ENCODE measurements around the gene IDH2.
A peak's percentile ranks its signal among the peaks of the same experiment; 100 is the strongest.
"Not testable (repeated sequence)": the region's sequence is repeated elsewhere in the genome, so short reads cannot be mapped to it uniquely, and the experiment has no call there.

IDH2 gene

DNA sequence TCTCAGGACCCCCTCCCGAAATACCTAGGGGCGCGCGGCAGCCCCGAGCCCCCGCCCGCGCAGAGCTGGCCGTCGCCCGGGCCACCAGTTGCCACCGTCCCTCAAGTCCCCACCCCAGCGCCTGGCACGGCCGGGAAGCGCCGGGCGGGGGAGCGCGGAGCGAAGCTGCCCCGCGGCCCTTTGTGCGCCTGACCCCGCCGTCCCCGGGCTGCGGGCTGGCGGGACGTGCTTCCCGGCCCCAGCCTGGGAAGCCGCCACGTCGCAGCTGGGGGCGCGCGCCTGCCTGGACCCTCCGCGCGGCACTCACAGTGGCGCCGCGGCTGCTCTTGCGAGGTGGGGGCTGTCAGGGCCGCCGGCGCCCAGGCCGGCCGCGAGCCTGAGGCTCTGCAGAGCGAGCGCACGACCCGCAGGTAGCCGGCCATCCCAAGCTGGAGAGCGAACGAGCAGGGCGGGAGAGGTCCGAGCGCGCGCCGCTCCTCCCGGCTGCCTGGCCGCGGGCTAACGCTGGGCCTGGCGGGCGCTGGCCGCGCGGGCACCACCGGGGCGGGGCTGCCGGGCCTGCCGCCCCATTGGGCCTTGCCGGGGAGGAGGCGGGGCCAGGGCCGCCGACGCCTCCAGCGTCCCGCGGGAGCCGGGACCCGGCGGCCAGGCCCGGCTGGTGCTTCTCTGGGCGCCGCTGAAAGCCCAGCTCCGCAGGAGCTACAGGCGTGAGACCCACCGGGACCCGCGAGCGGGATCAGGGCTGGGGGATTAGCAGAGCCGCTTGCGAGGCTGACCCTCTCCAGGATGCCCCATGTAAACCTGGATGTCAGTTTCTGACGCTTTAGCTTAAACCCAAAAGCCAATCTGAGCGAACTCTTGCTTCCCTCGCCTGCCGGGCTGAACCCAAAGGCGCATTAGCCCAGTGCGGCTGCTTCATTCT lies at the start of gene IDH2:
IDH2 (minus strand) TSS at position 500 of the 922 bp plus-strand sequence; CDS start at position 422, 78 bp downstream.
- DNase-seq, result peak; percentile 70

DNA sequence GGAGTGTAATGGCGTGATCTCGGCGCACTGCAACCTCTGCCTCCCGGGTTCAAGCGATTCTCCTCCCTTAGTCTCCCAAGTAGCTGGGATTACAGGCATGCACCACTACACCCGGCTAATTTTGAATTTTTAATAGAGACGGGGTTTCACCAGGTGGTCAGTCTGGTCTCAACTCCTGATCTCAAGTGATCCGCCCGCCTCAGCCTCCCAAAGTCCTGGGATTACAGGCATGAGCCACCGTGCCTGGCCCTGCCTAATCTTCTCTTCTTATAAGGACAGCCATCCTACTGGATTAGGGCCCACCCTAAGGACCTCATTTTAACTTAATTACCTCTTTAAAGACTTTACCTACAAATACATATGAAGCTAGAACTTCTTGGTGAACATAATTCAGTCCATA lies 48.3 kb upstream of the IDH2 start:
- DNase-seq, result not testable (repeated sequence)

DNA sequence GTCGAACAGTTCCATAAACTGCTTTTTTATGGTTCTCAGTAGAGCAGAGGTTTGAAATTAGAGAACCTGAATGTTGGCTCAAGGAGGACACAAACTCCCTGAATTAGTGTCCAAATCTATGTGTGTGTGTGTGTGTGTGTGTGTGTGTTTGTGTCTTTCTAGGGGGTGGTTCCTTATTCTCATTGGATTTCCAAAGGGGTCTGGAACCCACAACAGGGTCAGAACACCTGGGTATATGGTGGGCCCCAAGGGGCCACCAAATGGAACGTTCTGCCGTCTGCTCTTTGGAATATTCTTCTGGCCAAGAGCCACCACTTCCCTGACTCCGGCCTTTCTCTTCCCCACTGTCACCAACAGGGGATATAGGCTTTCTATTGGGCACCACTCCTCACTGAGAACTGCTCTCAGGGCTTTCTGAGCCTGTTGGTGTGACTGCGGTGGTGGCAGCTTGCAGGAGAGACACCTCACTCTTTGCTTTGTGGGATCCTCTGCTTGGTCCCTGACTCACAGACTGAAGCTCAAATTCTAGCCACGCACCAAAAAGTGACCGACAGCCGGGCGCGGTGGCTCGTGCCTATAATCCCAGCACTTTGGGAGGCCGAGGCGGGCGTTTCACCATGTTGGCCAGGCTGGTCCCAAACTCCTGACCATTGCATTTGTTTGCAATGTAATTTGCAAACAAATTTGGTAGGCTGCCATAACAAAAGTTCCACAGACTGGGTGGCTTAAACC lies 47.5 kb upstream of the IDH2 start:
- no peak for DNase-seq

DNA sequence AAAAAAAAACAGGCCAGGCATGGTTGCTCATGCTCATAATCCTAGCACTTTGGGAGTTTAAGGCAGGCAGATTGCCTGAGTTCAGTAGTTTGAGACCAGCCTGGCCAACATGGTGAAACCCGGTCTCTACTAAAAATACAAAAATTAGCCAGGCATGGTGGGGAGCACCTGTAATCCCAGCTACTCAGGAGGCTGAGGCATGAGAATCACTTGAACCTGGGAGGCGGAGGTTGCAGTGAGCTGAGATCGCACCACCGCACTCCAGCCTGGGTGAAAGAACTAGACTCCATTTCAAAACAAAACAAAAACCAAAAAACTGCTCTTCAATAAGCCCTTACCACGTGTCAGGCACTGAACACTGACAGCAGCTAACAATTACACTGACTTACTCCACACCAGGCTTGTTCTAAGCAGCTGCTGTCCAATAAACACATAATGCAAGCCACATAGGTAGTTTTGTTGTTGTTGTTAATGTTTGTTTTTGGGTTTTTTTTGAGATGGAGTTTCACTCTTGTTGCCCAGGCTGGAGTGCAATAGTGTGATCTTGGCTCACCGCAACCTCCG lies 44.0 kb upstream of the IDH2 start:
- not testable (repeated sequence) for DNase-seq

DNA sequence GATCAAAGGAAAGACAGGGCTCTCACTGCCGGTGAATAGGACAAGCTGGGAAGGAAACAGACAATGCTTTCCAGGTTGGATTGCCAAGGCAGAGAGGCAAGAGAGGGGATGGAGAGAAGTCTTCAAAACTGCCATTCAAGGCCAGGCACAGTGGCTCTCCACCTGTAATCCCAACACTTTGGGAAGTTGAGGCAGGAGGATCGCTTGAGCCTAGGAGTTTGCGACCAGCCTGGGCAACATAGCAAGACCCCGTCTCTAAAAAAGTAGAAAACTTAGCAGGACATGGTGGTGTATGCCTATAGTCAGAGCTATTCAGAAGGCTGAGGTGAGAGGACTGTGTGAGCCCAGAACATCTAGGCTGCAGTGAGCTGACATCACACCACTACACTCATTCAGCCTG lies 43.5 kb upstream of the IDH2 start:
- no peak for DNase-seq

DNA sequence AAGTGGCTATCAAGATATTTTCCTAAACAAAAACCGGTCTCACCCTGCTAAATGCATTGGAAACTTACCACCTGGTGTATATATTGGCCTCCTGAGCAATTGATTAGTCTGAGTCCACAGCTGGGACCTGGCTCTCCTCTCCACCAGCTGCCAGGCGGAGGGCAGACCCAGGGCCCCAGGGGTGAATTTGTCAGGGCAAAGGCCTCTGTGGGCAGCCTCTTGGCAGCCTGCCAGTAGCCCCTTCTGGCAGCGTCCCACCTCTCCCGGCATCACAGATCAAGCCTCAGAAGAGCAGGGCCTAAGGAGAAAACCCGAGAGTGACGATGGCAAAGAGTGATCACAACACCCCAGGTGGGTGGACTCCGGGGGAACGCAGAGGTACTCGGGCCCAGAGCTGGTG lies 43.0 kb upstream of the IDH2 start:
- no peak for DNase-seq

DNA sequence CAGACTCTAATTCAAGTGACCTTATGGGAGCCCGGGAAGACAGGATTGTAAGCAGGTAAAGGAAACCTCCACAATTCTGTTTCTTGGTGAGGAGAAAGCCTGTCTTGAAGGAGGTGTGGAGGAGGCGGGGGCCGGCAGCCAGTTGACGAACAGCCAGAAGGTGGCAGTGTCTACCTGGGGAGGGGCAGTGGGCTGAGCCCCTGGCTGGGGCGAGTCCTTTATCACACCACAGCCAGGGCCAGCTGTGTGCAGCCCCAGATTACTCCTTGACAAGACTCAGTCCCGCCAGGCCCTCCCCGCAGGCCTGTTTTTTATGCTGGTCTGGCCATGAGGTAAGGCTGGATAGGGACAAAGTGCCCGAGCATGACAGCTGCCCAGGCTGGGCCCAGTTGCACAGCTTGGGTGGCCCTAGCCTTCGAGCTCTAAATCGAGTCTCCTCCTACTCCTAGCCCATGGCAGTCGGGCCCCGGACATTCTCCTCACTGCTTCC lies 40.9 kb upstream of the IDH2 start:
- DNase-seq, result peak; percentile 61

DNA sequence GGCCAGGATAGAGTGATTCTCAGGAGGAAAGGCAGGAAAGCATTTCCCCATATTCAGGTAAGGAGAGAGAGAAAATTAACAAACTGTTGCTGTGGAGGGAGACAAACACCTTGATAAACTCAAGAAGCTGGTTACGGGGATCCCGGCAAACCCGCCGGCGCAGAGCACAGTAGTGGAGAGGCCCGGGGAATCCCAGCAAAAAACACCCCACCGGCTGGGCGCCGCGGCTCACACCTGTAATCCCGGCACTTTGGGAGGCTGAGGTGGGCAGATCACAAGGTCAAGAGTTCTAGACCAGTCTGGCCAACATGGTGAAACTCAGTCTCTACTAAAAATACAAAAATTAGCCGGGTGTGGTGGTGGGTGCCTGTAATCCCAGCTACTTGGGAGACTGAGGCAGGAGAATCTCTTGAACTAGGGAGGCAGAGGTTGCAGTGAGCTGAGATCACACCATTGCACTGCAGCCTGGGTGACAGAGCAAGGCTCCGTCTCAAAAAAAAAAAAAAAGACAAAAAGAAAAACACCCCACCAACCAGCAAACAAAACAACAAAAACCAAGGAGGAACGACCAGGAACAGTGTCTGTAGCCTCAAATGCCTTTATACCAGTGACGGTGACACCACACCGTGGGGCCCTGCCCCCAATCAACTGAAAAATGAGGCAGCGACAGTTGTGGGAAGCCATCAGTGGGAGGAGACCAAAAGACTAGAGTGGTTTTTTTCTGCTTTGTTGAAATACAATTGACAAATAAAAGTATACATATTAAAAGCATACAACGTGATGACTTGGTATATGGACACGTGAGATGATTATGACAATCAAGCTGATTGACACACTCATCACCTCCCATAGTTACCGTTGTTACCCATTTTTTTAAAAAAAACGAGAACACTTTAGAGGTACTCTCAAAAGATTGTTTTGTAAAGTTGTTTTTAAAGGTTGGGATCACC lies 40.2 kb upstream of the IDH2 start:
- DNase-seq, result no peak

DNA sequence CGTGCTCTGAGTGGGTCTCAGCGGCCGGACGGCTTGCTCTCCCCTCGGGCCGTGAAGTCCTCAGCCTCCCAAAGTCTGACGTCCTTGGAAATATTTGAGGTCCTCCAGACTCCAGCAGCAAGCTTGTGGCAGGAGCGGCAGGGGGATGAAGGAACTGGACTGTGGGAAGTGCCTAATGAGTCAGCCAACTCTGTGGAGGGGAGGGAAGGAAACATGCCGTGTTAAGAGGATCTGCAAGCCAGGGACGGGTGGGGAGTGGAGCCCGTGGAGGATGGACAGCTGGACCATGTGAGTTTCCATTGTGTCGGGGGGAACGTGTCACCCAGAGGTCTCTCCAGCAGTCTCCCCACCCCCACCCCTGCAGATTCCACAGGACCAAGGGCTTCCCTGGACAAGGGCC lies 39.4 kb upstream of the IDH2 start:
- no peak for DNase-seq

DNA sequence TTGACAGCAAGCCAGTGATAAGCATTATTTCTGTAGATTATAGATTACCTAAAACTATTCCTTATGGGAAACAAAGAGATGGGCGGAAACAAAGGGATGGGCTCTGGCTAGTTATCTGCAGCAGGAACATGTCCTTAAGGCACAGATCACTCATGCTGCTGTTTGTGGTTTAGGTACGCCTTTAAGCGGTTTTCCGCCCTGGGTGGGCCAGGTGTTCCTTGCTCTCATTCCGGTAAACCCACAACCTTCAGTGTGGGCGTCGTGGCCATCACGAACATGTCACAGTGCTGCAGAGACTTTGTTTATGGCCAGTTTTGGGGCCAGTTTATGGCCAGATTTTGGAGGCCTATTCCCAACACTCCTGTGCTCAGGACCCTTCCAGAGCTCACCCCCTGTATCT lies 37.3 kb upstream of the IDH2 start:
- DNase-seq, result not testable (repeated sequence)

DNA sequence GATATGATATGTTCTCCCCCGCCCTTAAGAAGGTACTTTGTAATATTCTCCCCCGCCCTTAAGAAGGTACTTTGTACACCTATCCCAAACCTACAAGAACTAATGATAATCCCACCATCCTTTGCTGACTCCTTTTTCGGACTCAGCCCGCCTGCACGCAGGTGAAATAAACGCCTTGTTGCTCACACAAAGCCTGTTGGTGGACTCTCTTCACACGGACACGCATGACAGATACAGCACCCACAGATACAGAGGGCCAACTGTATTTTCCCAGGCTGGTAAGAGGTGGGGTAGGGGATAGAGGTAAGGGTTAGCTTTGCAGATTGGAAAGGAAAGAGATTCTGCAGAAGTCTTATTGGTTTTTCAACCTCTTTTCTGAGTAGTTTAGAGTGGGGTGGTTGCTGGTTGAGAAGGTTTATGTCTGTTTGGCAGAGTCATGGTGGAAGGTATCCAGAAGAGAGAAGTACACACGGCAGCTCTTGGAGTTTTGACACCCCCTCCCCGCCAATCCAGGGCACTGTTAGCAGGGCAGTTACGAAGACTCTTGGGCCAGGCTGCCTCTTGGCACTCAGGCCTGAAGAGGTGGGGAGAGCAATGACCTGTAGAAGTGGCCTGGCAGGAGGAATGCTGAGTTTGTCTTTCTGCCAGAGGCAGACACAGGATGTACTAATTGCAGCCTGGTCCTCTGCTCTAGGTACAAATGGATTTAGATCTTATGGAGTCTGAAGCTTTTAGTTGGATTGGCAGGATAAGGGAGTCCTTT lies 36.0 kb upstream of the IDH2 start:
- no peak for DNase-seq

DNA sequence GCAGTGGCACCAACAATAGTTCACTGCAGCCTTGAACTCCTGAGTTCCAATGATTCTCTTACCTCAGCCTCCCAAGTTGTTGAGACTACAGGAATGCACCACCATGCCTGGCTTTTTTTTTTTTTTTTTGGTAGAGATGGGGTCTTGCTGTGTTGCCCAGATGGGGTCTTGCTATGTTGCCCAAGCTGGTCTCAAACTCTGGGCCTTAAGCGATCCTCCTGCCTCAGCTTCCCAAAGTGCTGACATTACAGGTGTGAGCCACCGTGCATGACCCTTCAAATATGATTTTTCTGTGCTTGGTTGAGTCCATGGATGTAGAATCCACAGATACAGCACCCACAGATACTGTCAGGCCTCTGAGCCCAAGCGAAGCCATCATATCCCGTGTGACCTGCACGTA lies 30.2 kb upstream of the IDH2 start:
- DNase-seq, result no peak

DNA sequence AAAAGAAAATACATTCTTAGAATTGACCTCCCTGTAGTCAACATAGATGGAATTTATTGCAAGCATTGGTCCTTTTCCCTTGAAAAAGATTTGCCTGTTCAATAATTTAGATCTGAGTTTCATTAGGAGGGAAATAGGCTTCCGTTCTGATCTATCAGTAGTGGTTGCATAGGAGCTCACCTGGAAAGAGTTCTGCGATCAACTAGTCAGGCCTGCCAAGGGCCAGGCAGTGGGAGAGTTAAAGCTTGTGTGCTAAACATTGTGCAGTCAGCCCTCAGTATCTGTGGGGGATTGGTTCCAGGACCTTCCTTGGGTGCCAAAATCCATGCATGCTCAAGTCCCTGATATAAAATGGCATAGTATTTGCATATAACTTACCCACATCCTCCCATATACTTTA lies 29.6 kb upstream of the IDH2 start:
- DNase-seq, result no peak

DNA sequence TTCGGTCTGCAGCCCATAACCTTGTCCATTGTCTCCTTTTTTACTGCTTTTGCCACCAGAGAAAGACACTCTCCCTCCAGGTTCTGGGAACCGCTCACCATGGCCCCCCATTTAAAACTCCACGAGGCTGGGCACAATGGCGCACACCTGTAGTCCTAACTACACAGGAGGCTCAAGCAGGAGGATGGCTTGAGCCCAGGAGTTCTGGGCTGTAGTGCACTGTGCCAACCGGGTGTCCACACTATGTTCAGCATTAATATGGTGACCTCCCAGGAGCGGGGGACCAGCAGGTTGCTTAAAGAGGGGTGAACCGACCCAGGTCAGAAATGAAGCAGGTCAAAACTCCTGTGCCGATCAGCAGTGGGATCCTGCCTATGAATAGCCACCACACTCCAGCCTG lies 28.0 kb upstream of the IDH2 start:
- DNase-seq, result no peak

DNA sequence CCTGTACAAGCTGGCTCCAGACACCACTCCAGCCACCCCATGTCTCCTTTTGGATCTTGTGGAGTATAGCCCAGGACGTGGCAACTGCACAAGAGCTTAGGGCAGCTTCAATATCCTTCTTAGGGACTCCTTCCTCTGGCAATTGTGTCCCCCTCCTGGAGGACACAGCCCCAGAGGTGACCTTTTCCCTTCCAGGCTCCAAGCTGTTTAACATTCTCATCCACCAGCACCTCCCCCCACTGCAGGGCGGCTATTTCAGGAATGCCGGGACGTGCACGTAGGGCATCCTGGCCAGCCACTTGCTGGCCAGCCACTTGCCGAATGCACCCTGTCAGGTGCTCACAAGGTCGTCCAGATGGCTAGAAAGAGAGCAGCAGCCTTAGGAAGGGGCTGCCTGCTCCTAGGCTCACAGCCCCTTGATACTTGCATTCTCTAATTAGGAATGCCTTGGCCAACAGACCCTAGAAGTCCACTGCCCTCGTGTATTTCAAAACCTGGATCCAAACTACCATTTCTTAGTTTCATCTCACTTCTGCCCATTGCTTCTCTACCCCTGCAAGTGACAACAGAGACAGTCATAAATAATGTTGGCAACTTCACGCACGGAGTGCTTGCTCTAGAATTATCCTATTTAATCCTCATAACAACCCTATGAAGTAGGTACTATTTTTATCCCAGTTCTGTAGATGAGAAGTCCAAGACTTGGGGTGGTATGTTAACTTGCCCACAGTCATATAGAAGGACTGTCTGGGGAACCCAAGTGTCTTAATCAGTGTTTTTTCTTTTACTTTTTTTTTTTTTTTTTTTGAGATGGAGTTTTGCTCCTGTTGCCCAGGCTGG lies 24.5 kb upstream of the IDH2 start:
- DNase-seq, result no peak

DNA sequence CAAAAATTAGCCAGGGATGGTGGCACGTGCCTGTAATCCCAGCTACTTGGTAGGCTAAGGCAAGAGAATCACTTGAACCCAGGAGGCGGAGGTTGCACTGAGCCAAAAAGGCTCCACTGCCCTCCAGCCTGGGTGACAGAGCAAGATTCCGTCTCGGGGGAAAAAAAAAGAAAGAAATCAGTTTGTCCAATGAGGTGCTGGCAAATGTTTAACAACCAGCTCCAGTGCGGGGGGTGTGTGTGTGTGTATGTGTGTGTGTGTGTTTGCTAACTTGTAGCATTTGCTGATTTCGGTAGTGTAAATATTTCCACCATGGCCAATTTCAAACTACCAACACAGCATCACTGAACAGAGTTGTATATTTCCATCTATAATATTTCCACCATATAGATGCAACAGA lies 23.8 kb upstream of the IDH2 start:
- DNase-seq, result no peak

DNA sequence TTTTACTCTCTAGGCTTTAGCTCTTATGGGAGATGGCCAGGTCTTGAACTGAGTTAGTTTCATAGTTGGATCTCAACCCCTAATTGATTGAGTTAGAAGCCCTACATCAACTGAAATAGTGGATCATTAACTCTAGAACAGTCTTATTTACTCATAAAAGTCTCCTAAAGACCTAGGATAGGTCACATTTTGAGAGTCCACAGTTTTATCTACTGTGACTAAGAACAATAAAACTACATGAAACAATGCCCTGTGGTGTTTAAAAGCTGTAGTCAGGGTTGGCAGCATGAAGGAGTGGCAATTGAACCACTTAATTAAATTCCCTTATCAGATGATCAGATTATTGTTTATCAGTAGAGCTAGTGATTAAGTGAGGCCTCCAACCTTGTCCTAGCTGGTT lies 22.2 kb upstream of the IDH2 start:
- DNase-seq, result no peak

DNA sequence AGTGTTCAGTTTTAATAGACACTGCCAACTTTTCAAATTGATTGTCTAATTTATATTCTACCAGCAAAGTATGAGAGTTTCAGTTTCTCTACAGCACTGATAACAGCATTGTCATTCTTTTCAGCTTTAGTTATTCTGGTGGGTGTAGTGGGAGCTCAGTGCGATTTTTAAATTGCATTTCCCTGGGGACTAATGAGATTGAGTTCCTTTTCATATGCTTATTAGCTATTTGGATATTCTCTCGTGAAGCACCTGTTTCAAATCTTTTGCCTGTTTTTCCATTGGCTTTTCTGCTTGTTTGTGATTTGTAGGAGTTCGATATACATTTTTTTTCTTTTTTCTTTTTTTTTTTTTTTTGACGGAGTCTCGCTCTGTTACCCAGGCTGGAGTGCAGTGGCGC lies 18.8 kb upstream of the IDH2 start:
- DNase-seq, result no peak

DNA sequence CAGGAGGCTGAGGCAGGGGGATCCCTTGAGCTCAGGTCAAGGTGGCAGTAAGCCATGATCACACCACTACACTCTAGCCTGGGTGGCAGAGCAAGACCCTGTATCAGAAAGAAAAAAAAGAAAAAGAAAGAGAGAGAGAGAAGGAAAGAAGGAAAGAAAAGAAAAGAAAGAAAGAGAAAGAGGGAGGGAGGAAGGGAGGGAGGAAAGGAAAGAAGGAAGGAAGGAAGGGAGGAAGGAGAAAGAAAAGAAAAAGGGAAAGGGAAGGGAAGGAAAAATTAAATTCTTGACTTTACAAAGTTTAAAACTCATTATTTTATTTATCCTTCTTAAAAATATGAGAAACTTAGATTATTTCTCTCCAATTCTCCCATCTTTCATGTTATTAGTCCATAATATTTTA lies 17.1 kb upstream of the IDH2 start:
- DNase-seq, result no peak

DNA sequence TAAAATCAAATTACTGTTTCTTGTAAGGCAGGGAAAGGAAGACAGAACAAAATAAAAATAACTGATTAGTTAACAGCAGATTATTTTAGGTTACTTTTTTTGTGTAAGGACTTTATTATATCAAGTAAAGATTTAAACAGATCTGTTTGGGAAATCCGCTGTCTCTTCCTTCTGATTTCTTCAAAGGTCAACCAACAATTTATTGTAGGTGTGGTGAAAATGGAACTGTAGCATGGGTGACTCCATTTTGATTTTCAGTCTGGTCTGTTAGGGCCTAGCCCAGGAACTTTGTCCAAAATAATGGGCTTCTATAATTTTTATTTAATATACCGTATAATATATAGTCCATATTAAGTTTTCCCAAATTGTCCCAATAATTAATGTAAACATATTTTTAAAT lies 13.5 kb upstream of the IDH2 start:
- DNase-seq, result no peak

DNA sequence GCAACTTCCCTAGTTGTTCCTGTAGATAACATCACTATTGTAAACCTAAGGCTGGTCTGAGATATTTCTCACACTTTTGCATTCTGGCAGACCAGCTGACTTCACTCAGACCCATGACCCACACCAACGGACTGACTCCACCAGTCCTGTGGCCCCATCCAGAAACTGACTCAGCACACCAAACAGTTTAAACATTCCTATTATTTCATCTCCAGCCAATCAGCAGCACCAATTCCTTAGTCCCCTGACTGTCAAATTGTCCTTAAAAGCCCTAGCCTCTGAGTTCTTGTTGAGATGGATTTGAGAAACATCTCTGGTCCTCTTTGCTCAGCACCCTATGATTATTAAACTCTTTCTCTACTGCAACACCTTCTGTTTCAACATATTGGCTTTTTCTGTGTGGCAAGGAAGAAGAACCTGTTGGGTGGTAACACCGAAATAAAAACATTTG lies 12.2 kb upstream of the IDH2 start:
- no peak for DNase-seq
